ENCODE results near the gene RAB27A.

RAB27A gene

GRCh38 chr15:55194256-55194655, 95.4 kb downstream of the RAB27A start:
- Histone ChIP-seq H3K36me3 (ENCODE audit: control insufficient read depth, insufficient read depth, low read length) (peaks cover 4% of the 10 kb centered on the region), H3K27me3 (ENCODE audit: control insufficient read depth, insufficient read depth, low read length) (no peaks in the 10 kb centered on the region), H3K4me1 (ENCODE audit: control insufficient read depth, insufficient read depth, low read length) (peaks cover 7% of the 10 kb centered on the region), H3K4me3 (ENCODE audit: low read length) (no peak overlapping the region), H3K27ac (ENCODE audit: low read depth, low read length) (no peak overlapping the region), H3K9ac (ENCODE audit: low read length) (no peak overlapping the region)

GRCh38 chr15:55186331-55186730, 103.3 kb downstream of the RAB27A start:
- no peaks in the 10 kb centered on the region for H3K27me3 ChIP-seq (ENCODE audit: control insufficient read depth, insufficient read depth, low read length)
- H3K9ac ChIP-seq (ENCODE audit: low read length) = no peak overlapping the region
- H3K36me3 ChIP-seq (ENCODE audit: control insufficient read depth, insufficient read depth, low read length) = peaks cover 5% of the 10 kb centered on the region
- no peak overlapping the region for H3K27ac ChIP-seq (ENCODE audit: low read depth, low read length)
- H3K4me1 ChIP-seq (ENCODE audit: control insufficient read depth, insufficient read depth, low read length) = no peaks in the 10 kb centered on the region
- H3K4me3 ChIP-seq (ENCODE audit: low read length) = no peak overlapping the region

GRCh38 chr15:55183679-55184078, 105.9 kb downstream of the RAB27A start:
- Histone ChIP-seq H3K4me1 (ENCODE audit: control insufficient read depth, insufficient read depth, low read length) (no peaks in the 10 kb centered on the region), H3K36me3 (ENCODE audit: control insufficient read depth, insufficient read depth, low read length) (peaks cover 16% of the 10 kb centered on the region), H3K27me3 (ENCODE audit: control insufficient read depth, insufficient read depth, low read length) (no peaks in the 10 kb centered on the region), H3K9ac (ENCODE audit: low read length) (no peak overlapping the region), H3K27ac (ENCODE audit: low read depth, low read length) (no peak overlapping the region), H3K4me3 (ENCODE audit: low read length) (no peak overlapping the region)

GRCh38 chr15:55179141-55179540, 110.5 kb downstream of the RAB27A start:
- Histone ChIP-seq H3K36me3 (ENCODE audit: control insufficient read depth, insufficient read depth, low read length) (peaks cover 12% of the 10 kb centered on the region), H3K4me3 (ENCODE audit: low read length) (no peak overlapping the region), H3K27ac (ENCODE audit: low read depth, low read length) (no peak overlapping the region), H3K4me1 (ENCODE audit: control insufficient read depth, insufficient read depth, low read length) (no peaks in the 10 kb centered on the region), H3K9ac (ENCODE audit: low read length) (no peak overlapping the region), H3K27me3 (ENCODE audit: control insufficient read depth, insufficient read depth, low read length) (no peaks in the 10 kb centered on the region)

- Histone ChIP-seq H3K27ac (ENCODE audit: low read depth, low read length) (no peak overlapping the region), H3K36me3 (ENCODE audit: control insufficient read depth, insufficient read depth, low read length) (no peaks in the 10 kb centered on the region), H3K9ac (ENCODE audit: low read length) (no peak overlapping the region), H3K27me3 (ENCODE audit: control insufficient read depth, insufficient read depth, low read length) (no peaks in the 10 kb centered on the region), H3K4me1 (ENCODE audit: control insufficient read depth, insufficient read depth, low read length) (no peaks in the 10 kb centered on the region), H3K4me3 (ENCODE audit: low read length) (no peak overlapping the region)
These were observed 119.3 kb downstream of the RAB27A start for GRCh38 chr15:55170361-55170760.

GRCh38 chr15:55168350-55168974, 121.2 kb downstream of the RAB27A start:
- H3K27ac ChIP-seq (ENCODE audit: low read depth, low read length) = no peak overlapping the region
- no peaks in the 10 kb centered on the region for H3K27me3 ChIP-seq (ENCODE audit: control insufficient read depth, insufficient read depth, low read length)
- H3K4me1 ChIP-seq (ENCODE audit: control insufficient read depth, insufficient read depth, low read length) = no peaks in the 10 kb centered on the region
- no peaks in the 10 kb centered on the region for H3K36me3 ChIP-seq (ENCODE audit: control insufficient read depth, insufficient read depth, low read length)
- H3K9ac ChIP-seq (ENCODE audit: low read length) = no peak overlapping the region
- no peak overlapping the region for H3K4me3 ChIP-seq (ENCODE audit: low read length)

- Histone ChIP-seq H3K27ac (ENCODE audit: low read depth, low read length) (no peak overlapping the region), H3K9ac (ENCODE audit: low read length) (no peak overlapping the region), H3K36me3 (ENCODE audit: control insufficient read depth, insufficient read depth, low read length) (no peaks in the 10 kb centered on the region), H3K4me3 (ENCODE audit: low read length) (no peak overlapping the region), H3K4me1 (ENCODE audit: control insufficient read depth, insufficient read depth, low read length) (no peaks in the 10 kb centered on the region), H3K27me3 (ENCODE audit: control insufficient read depth, insufficient read depth, low read length) (no peaks in the 10 kb centered on the region)
These were observed 125.3 kb downstream of the RAB27A start for GRCh38 chr15:55164284-55164683.
